K562 (cell line): Measurements from ENCODE around the gene AGPAT2. TPM values are rescaled to one million over a fixed set of nuclear protein-coding genes. Genes with fewer than 3 reads are reported as not detected.

Source experiments
- ARID4B ChIP-seq: sonication (generic); formaldehyde crosslinking; IDR thresholded peaks from 2 replicates; pipeline ENCODE4 v1.8.0; 2022; ENCODE audit warnings: mild to moderate bottlenecking, missing genetic modification reagents
- ATF2 ChIP-seq: sonication (generic); formaldehyde crosslinking; IDR thresholded peaks from 2 replicates; pipeline ENCODE4 v1.8.1; 2022; ENCODE audit warnings: missing genetic modification reagents
- CEBPZ ChIP-seq: fragments of 150-350 bp; IDR thresholded peaks from 2 replicates; pipeline ENCODE4 v1.6.1; 2014; ENCODE audit warnings: low read depth, mild to moderate bottlenecking, low read length, borderline replicate concordance
- ELK3 ChIP-seq: fragments of 450-650 bp; formaldehyde crosslinking; IDR thresholded peaks from 2 replicates; pipeline ENCODE4 v1.4.0; 2020; ENCODE audit warnings: mild to moderate bottlenecking
- EP400 ChIP-seq: fragments of 450-650 bp; IDR thresholded peaks from 2 replicates; pipeline ENCODE4 v1.6.1; 2017; ENCODE audit warnings: antibody characterized with exemption, mild to moderate bottlenecking, moderate library complexity
- EWSR1 ChIP-seq: fragments of 450-650 bp; IDR thresholded peaks from 2 replicates; pipeline ENCODE4 v1.6.1; 2018; ENCODE audit warnings: borderline replicate concordance, mild to moderate bottlenecking, low read depth, moderate library complexity; ENCODE audit not compliant: partially characterized antibody
- FOXJ2 ChIP-seq: fragments of 200-800 bp; sonication (Bioruptor generic); IDR thresholded peaks from 2 replicates; pipeline ENCODE4 v1.6.1; 2016; ENCODE audit warnings: missing genetic modification characterization, missing compliant biosample characterization
- ILK ChIP-seq: fragments of 450-650 bp; IDR thresholded peaks from 2 replicates; pipeline ENCODE4 v1.6.1; 2016; ENCODE audit warnings: missing genetic modification characterization, low read depth, mild to moderate bottlenecking, missing compliant biosample characterization, moderate library complexity, borderline replicate concordance
- KDM4B ChIP-seq, 2 experiments: fragments of 450-650 bp in 1 of 2; sonication (generic) in 1 of 2; IDR thresholded peaks; 2 replicates each; pipeline ENCODE4 v1.6.1; 2016 to 2017; ENCODE audit warnings: borderline replicate concordance in 2 of 2, antibody characterized with exemption in 1 of 2, low read depth in 1 of 2, mild to moderate bottlenecking in 1 of 2
- L3MBTL2 ChIP-seq: fragments of 450-650 bp; IDR thresholded peaks from 2 replicates; pipeline ENCODE4 v1.6.1; 2016; ENCODE audit warnings: mild to moderate bottlenecking, moderate library complexity
- NBN ChIP-seq: fragments of 450-650 bp; IDR thresholded peaks from 2 replicates; pipeline ENCODE4 v1.6.1; 2016; ENCODE audit warnings: low read depth, mild to moderate bottlenecking
- NFRKB ChIP-seq: fragments of 450-650 bp; IDR thresholded peaks from 2 replicates; pipeline ENCODE4 v1.6.1; 2016; ENCODE audit warnings: low read depth
- RB1 ChIP-seq: fragments of 450-650 bp; IDR thresholded peaks from 2 replicates; pipeline ENCODE4 v1.6.1; 2017; ENCODE audit warnings: low read depth, mild to moderate bottlenecking
- SAFB ChIP-seq: fragments of 200-400 bp; formaldehyde crosslinking; IDR thresholded peaks from 2 replicates; pipeline ENCODE4 v1.6.1; 2017; ENCODE audit warnings: low read depth, low read length, borderline replicate concordance
- ZKSCAN1 ChIP-seq: fragments of 150-350 bp; IDR thresholded peaks from 2 replicates; pipeline ENCODE4 v1.6.1; 2016; ENCODE audit warnings: low read depth, low read length
- ZNF217 ChIP-seq: sonication (generic); formaldehyde crosslinking; IDR thresholded peaks from 2 replicates; pipeline ENCODE4 v1.8.0; 2022; ENCODE audit warnings: mild to moderate bottlenecking, missing genetic modification reagents
- ZNF589 ChIP-seq: fragments of 200-800 bp; sonication (Bioruptor generic); IDR thresholded peaks from 2 replicates; pipeline ENCODE4 v1.6.1; 2016; ENCODE audit warnings: low read depth, missing genetic modification characterization, missing compliant biosample characterization
- ZNF785 ChIP-seq: fragments of 250-450 bp; sonication (Bioruptor Pico); IDR thresholded peaks from 2 replicates; pipeline ENCODE4 v1.4.0; 2020; ENCODE audit warnings: mild to moderate bottlenecking
- polyA plus RNA-seq, 8 experiments: library from polyadenylated mRNA; depleted of rRNA in 4 of 8; stranded (reverse) in 5 of 8; unstranded in 3 of 8; fragments of >200 nt; fragmentation: Nextera tagmentation in 2 of 8; fragmentation: Illumina TruSeq in 1 of 8; extraction: Ambion mirVana in 2 of 8; extraction: Trizol in 1 of 8; gene quantifications; 2 replicates each; pipeline versions ENCODE4 v1.2.1 to v1.2.3, GENCODE V29; 2011 to 2014; ENCODE audit warnings: inconsistent platforms in 1 of 8, missing spikeins in 1 of 8
- total RNA-seq, 7 experiments: library from RNA; depleted of rRNA in 6 of 7; stranded (reverse); fragments of >200 nt in 6 of 7; fragmentation: Illumina TruSeq in 2 of 7; extraction: Trizol in 2 of 7; gene quantifications; 2 replicates each; pipeline versions ENCODE4 v1.2.1 to v1.2.3, GENCODE V29; 2011 to 2021; ENCODE audit warnings: low replicate concordance in 1 of 7

Gene AGPAT2
- total and polyA plus RNA-seq, 9 of the 15 experiments (the other 6 are each of a cell fraction or from before 2014, with no cell fraction given), result 0.13 to 54.5 (median 23.9) TPM

- TF ChIP-seq ELK3 (CRISPR knock-in tag), result no peak
- no peak for TF ChIP-seq L3MBTL2
- no peak for TF ChIP-seq ZNF589
- no peak for TF ChIP-seq ZNF785 (CRISPR knock-in tag)
- TF ChIP-seq FOXJ2 (tag), result no peak
- TF ChIP-seq NFRKB, result no peak
- no peak for TF ChIP-seq ATF2 (CRISPR knock-in tag)
- no peak for TF ChIP-seq CEBPZ
- no peak for TF ChIP-seq NBN
- TF ChIP-seq EP400, result no peak
- 0 out of 2 replicates have a peak, but pooled peaks have one; percentile 44 for TF ChIP-seq ARID4B (CRISPR knock-in tag)
- no peak for TF ChIP-seq ZNF217
- TF ChIP-seq ILK (tag), result no peak
- no peak for TF ChIP-seq ZKSCAN1
- no peak for TF ChIP-seq RB1
- TF ChIP-seq EWSR1, result no peak
- no peak for TF ChIP-seq KDM4B (IDR thresholded peaks at IDR 0.05; ENCODE audit: borderline replicate concordance in 2 of 2, low read depth in 1 of 2)
- no peak for TF ChIP-seq SAFB
These were observed 39.5 kb upstream of the AGPAT2 start (continued) for GRCh38 chr9:136726631-136727191.
